Endothelial cell of umbilical vein (primary cell): ENCODE measurements around the gene TCIRG1.

Experiments
- CTCF ChIP-seq, 2 donors: IDR thresholded peaks; 1 replicate in 1 of 2; 2 replicates in 1 of 2; pipeline ENCODE4 v1.5.1; 2011; ENCODE audit warnings: low read length in 2 of 2, mild to moderate bottlenecking in 2 of 2, moderate library complexity in 2 of 2, control low read depth in 1 of 2, inconsistent platforms in 1 of 2, low read depth in 1 of 2; ENCODE audit not compliant: insufficient read depth in 1 of 2; ENCODE audit errors: extremely low read depth in 1 of 2
- EZH2 ChIP-seq: IDR thresholded peaks from 2 replicates; pipeline ENCODE4 v1.6.1; 2012; ENCODE audit warnings: borderline replicate concordance, low read depth, mild to moderate bottlenecking, moderate library complexity, low read length, inconsistent platforms; ENCODE audit not compliant: severe bottlenecking
- JUN ChIP-seq: IDR thresholded peaks from 2 replicates; pipeline ENCODE4 v1.6.1; 2011; ENCODE audit warnings: borderline replicate concordance, low read depth; ENCODE audit not compliant: insufficient read length, insufficient read depth
- POLR2A ChIP-seq: IDR thresholded peaks from 2 replicates; pipeline ENCODE4 v1.6.1; 2012; ENCODE audit warnings: low read depth, mild to moderate bottlenecking, control low read depth, low read length

GRCh38 chr11:68067991-68068390 lies 29.2 kb downstream of the TCIRG1 start:
- no peak for TF ChIP-seq CTCF (IDR thresholded peaks at IDR 0.05; ENCODE audit: extremely low read depth in 1 of 2, insufficient read depth in 1 of 2, low read depth in 1 of 2, low read length in 2 of 2)
- TF ChIP-seq EZH2: no peak
- TF ChIP-seq POLR2A: no peak
- no peak for TF ChIP-seq JUN
